PC-3 (cell line): ENCODE data around the gene POLR1C.

Experiments
- CTCF ChIP-seq: fragments of 300-600 bp; sonication (generic); conservative IDR thresholded peaks from 2 replicates; pipeline ENCODE4 v1.5.1; 2017; ENCODE audit warnings: antibody characterized with exemption, low read depth, mild to moderate bottlenecking, low read length
- EZH2 ChIP-seq: fragments of 300-600 bp; sonication (generic); IDR thresholded peaks from one replicate; pipeline ENCODE4 v1.6.1; 2017; ENCODE audit warnings: antibody characterized with exemption, mild to moderate bottlenecking, low read length; ENCODE audit not compliant: unreplicated experiment
- EZH2phosphoT487 ChIP-seq: fragments of 300-600 bp; sonication (generic); IDR thresholded peaks from 2 replicates; pipeline ENCODE4 v1.6.1; 2018; ENCODE audit warnings: mild to moderate bottlenecking, antibody characterized with exemption, low read length, borderline replicate concordance

- TF ChIP-seq CTCF (no peak), EZH2 (no peak), EZH2phosphoT487 (no peak)
These were observed 48.6 kb upstream of the POLR1C start for GRCh38 chr6:43468240-43468639.
